ENCODE measurements around the gene LPP.

LPP gene

DNA sequence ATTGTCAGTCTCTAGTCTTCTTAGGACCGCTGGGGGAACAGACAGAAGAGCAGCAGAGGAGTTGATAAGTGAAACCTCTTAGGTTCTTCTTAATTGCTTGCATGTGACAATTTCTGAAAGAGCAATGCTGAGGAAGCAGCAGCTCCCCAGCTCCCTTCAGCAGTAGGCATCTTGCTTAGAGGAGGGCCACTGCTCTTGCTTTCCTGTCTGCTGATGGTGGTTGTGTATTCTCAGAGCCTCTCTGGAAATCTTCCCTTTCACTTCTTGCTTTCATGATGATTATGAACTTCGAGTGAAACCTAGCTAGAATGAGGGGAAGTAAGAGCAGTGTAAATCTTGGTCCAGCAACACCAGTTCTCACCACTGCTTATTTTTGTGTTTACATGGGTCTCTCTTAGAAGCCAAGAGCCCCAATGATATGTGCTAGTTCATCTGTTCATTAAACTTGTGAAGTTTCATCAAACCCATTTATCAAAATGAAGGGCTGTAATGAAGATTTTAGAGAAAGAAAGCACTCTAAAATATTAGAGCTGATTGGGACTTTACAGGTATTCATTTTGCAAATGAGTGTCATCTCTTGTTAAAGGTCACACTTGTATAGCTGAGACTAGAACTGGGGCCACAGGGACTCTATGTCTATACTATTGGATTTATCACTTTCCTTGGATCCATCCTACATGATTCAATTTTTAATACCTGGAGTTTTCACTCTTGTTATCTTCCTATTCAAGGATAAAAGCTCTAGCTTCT lies 246.7 kb downstream of the LPP start:
- ChIA-PET CTCF (interaction anchor here (0.8 to 2.2 kb wide), 6 partner anchors 9 to 660 kb away, joined by 3 to 12 read pairs (median 4); no protein-coding TSS in a partner anchor), POLR2A (no interaction called here)
- DNase-seq (ENCODE audit: extremely low spot score): peak; percentile 52
- TF ChIP-seq, protein P1, sequence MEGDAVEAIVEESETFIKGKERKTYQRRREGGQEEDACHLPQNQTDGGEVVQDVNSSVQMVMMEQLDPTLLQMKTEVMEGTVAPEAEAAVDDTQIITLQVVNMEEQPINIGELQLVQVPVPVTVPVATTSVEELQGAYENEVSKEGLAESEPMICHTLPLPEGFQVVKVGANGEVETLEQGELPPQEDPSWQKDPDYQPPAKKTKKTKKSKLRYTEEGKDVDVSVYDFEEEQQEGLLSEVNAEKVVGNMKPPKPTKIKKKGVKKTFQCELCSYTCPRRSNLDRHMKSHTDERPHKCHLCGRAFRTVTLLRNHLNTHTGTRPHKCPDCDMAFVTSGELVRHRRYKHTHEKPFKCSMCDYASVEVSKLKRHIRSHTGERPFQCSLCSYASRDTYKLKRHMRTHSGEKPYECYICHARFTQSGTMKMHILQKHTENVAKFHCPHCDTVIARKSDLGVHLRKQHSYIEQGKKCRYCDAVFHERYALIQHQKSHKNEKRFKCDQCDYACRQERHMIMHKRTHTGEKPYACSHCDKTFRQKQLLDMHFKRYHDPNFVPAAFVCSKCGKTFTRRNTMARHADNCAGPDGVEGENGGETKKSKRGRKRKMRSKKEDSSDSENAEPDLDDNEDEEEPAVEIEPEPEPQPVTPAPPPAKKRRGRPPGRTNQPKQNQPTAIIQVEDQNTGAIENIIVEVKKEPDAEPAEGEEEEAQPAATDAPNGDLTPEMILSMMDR (IDR thresholded peaks at IDR 0.05; ENCODE audit: control extremely low read depth, extremely low read depth, low read depth, missing control alignments): no peak

DNA sequence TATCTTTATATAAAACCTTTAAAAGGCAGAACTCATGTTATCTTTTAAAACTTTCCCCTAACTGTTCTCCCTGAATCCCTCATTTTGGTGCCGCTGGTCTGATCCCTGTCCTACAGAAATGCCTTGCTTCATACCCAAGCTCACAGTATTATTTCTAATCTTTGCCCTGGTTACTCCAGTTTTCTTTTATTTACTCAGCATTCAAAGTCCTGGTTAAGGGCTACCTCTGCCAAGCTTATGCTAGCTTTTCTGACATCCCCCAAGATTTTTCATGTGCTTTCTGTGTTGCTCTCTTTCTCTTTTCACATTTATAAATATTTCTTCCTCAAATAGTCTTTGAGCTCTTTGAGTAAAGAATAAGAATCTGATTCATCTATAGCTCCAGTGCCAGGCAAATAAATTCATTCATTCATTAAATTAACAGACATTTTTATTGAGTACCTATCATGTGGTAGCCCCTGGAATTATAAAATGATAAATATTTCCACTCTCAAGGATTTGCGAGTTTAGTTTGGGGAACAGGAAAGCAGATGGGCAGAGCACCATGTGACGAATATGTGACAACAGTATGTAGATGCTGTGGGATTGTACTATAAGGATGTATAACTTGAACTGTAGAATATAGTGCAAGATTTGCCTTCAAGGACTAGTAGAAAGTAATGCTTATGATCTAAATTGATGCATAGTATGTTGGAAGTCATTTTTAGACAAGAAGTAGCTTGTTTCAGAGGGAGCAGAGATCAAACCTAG lies 247.5 kb downstream of the LPP start:
- ChIA-PET POLR2A (no interaction called here), CTCF (interaction anchor here (0.8 to 2.2 kb wide), 5 partner anchors 9 to 661 kb away, joined by 3 to 12 read pairs (median 4); no protein-coding TSS in a partner anchor)
- TF ChIP-seq, protein P1 (IDR thresholded peaks at IDR 0.05; ENCODE audit: control extremely low read depth, extremely low read depth, low read depth, missing control alignments): no peak
- DNase-seq (ENCODE audit: extremely low spot score): no peak

DNA sequence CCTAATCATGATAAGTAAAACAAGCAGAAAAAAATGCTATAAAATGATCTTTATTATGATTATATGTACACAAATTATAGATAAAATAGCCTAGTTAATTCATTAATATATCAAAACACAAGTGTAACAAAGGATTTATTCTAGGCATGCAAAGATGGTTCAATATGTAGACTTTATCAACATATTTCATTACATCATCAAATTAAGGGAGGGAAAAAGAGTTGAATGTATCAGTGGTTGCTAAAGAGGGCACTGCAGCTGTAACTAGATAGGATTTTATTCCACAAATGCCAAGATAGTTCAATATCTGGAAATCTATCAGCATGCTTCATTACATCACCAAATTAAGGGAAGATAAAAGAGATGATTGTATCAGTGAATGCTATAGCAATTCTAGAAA lies 248.3 kb downstream of the LPP start:
- CTCF ChIA-PET: interaction anchor here (1.5 kb wide), 1 partner anchor 8 kb away, joined by 5 read pairs; no protein-coding TSS in a partner anchor
- POLR2A ChIA-PET: no interaction called here
- TF ChIP-seq, protein P1 (IDR thresholded peaks at IDR 0.05; ENCODE audit: control extremely low read depth, extremely low read depth, low read depth, missing control alignments): no peak
- no peak for DNase-seq (ENCODE audit: extremely low spot score)

DNA sequence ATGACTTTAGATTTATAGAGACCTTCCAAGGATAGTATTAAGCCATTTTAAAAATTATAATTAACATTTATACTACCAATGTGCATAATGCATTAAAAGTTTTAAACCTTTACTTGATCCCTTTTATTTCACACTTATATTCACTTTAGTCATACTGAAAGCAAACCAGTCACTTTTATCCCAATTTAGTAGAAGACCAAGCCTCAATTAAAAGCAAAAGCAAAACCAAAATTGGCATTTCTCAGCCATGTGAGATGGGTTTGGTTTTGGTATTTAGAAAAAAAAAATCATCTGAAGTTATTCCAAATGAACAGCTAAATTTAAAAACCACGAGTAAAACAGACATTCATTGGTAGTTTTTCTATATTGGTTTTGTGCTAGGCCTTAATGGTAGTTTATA lies 249.4 kb downstream of the LPP start:
- TF ChIP-seq, protein P1 (IDR thresholded peaks at IDR 0.05; ENCODE audit: control extremely low read depth, extremely low read depth, low read depth, missing control alignments): no peak
- DNase-seq (ENCODE audit: extremely low spot score): no peak
- CTCF ChIA-PET: no interaction called here
- POLR2A ChIA-PET: no interaction called here

DNA sequence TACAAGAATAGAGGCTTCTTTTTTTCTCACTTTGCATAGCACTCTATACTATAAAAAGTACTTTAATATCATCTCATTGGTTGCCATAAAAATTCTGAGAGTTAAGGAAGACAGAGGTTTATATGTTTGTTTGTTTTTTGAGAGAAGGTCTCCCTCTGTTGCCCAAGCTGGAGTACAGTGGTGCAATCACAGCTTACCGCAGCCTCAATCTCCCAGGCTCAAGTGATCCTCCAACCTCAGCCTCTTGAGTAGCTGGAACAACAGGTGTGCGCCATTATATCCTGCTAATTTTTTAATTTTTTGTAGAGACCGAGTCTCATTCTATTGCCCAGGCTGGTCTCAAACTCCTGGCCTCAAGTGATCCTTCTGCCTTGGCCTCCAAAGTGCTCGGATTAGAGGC lies 250.2 kb downstream of the LPP start:
- POLR2A ChIA-PET: no interaction called here

DNA sequence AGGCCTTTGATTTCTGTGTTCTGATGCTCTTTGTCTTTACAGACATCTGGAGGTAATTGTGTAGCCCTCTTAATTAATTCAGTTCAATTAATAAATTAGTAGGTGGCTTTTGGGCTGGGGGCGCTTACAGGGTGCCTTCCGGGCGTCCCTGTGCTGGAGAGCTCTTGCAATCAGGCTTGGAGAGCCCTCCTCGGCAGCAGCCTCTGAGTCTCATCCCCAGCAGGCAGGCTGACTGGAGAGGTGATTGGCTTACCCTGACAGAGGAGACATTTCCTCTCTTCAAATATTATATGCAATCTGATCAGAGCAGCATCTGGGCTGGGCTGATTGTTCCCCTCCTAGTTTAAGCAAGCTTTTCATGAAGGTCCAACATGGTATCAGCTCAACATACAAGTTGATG lies 250.7 kb downstream of the LPP start:
- TF ChIP-seq, protein P1 (IDR thresholded peaks at IDR 0.05; ENCODE audit: control extremely low read depth, extremely low read depth, low read depth, missing control alignments): no peak
- POLR2A ChIA-PET: no interaction called here
- no peak for DNase-seq (ENCODE audit: extremely low spot score)
- CTCF ChIA-PET: no interaction called here

More for the DNA sequence above, 250.2 kb downstream of the LPP start:
- DNase-seq (ENCODE audit: extremely low spot score): no peak
- TF ChIP-seq, protein P1 (IDR thresholded peaks at IDR 0.05; ENCODE audit: control extremely low read depth, extremely low read depth, low read depth, missing control alignments): no peak
- CTCF ChIA-PET: no interaction called here
